Heart right ventricle (tissue), 16 donors: Measurements from ENCODE around the gene CPNE5. TPM values are rescaled to one million over a fixed set of nuclear protein-coding genes. Genes with fewer than 3 reads are reported as not detected.

Experiments
- ATAC-seq, 8 donors: fragments of 200-7000 bp; cut with Tn5 transposase; one replicate each; pipeline ENCODE4 v1.9.1; 2020; ENCODE audit warnings: mild to moderate bottlenecking in 8 of 8, moderate library complexity in 8 of 8, moderate number of reproducible peaks in 1 of 8
- DNase-seq, 2 donors: peaks; one replicate each; pipeline ENCODE4 v3.0.0-alpha.2; 2020
- H3K27ac ChIP-seq, 10 donors: fragments of 200-600 bp; sonication (generic) in 2 of 10; one replicate each; pipeline versions ENCODE4 v1.5.0 to v1.8.0; 2020 to 2022; ENCODE audit warnings: mild to moderate bottlenecking in 3 of 10
- H3K27me3 ChIP-seq, 7 donors: fragments of 200-600 bp; one replicate each; pipeline ENCODE4 v1.8.0; 2021 to 2022; ENCODE audit warnings: mild to moderate bottlenecking in 2 of 7
- H3K36me3 ChIP-seq, 9 donors: fragments of 200-600 bp; sonication (generic) in 1 of 9; one replicate each; pipeline versions ENCODE4 v1.5.0 to v1.8.0; 2020 to 2022; ENCODE audit warnings: mild to moderate bottlenecking in 2 of 9
- H3K4me1 ChIP-seq, 9 donors: fragments of 200-600 bp; sonication (generic) in 1 of 9; one replicate each; pipeline versions ENCODE4 v1.5.0 to v1.8.0; 2020 to 2022; ENCODE audit warnings: mild to moderate bottlenecking in 4 of 9
- H3K4me3 ChIP-seq, 10 donors: fragments of 200-600 bp; sonication (generic) in 2 of 10; one replicate each; pipeline versions ENCODE4 v1.5.0 to v1.8.0; 2020 to 2022; ENCODE audit warnings: mild to moderate bottlenecking in 7 of 10, moderate library complexity in 2 of 10
- H3K9me3 ChIP-seq, 11 donors: fragments of 200-600 bp in 10 of 11; sonication (generic) in 2 of 11; one replicate each; pipeline versions ENCODE4 v1.5.0 to v1.8.0; 2013 to 2022; ENCODE audit warnings: mild to moderate bottlenecking in 2 of 11, control low read depth in 1 of 11, moderate library complexity in 1 of 11
- CTCF ChIP-seq, 9 donors: fragments of 200-600 bp; sonication (generic) in 2 of 9; IDR thresholded peaks; one replicate each; pipeline versions ENCODE4 v1.5.0 to v1.8.0; 2021 to 2022; ENCODE audit warnings: antibody characterized with exemption in 9 of 9, mild to moderate bottlenecking in 5 of 9, moderate library complexity in 1 of 9
- WGBS, 2 donors: extraction: QIAGEN DNeasy Blood & Tissue Kit; methylation state at CpG; one replicate each; pipeline ENCODE4 v1.1.7; 2013; ENCODE audit warnings: inconsistent platforms in 1 of 2; 5-methylcytosine and 5-hydroxymethylcytosine counted together
- intact Hi-C, 10 donors: fragments of 100-400 bp; cut with DNase I; formaldehyde crosslinking; loops; one replicate each; pipeline versions ENCODE4 v1.11.1 to v1.14.2; 2022
- polyA plus RNA-seq, 2 donors: library from polyadenylated mRNA; stranded (reverse); fragments of 200-250 nt; gene quantifications; one replicate each; pipeline ENCODE4 v1.2.3, GENCODE V29; 2013
- total RNA-seq, 10 donors: library from RNA; stranded (reverse); fragmentation: NEBNext Ultra II Directional in 3 of 10; extraction: Animal tissue kit (Norgen Biotek cat#: 25700) in 3 of 10; gene quantifications; one replicate each; pipeline versions ENCODE4 v1.2.1 to v1.2.4, GENCODE V29; 2021 to 2023
- donor health status: Arrhythmogenic right ventricular cardiomyopathy.
- donor health status: ischemic (EF 13 %, LVEDD 7.1; RV severe dilation, severe dysfunction).
- donor health status: healthy with polysubstance abuse.
- donor health status: DM: no; HTN: yes; CAD: no.
- donor health status: DM: no; HTN: no; CAD: no.
- donor health status: ischemic (EF 25% LVEDD 6.9; RV normal size, moderate dysfunction).
- donor health status: ischemic (EF 25% LVEDD 5.7; RV mildly dilated, moderate dysfunction).
- donor health status: healthy.
- donor health status: DM: yes; HTN: yes; CAD: no.
- donor health status: Ischemic cardiomyopathy.
- donor health status: ischemic (EF 35%, LVEDD 5.7; RV mildly dilated, moderate dysfunction).
- donor health status: nonischemic (EF 11% LVEDD 7.7; RV severe dilation, severe dysfunction).
- donor health status: DM: yes; HTN: yes; CAD: no.
- donor health status: PGD.
- donor health status: ischemic (EF 29% LVEDD 5.4; RV normal size, mild dysfunction).
- donor health status: nonischemic (EF 23%, LVEDD 6.1; RV moderate dilation, normal function).

CPNE5 gene
- total and polyA plus RNA-seq, 12 donors = 2.8 to 98.2 (median 24.4) TPM

GRCh38 chr6:36847991-36848390 is 8.7 kb upstream of the CPNE5 start:
- Histone ChIP-seq H3K9me3 (peaks cover 0 to 6% (median 0%) of the 10 kb centered on the region in 11 donors), H3K4me3 (no peak overlapping the region), H3K4me1 (peaks cover 0 to 77% (median 49%) of the 10 kb centered on the region in 9 donors), H3K27ac (peak overlapping the region; percentile 74 to 89 (median 84)), H3K36me3 (no peaks in the 10 kb centered on the region), H3K27me3 (no peaks in the 10 kb centered on the region)
- DNase-seq (no peak), ATAC-seq (no peak)
- intact Hi-C loops = loop anchor here in 1 of 10 donors (2.0 kb wide), 1 partner anchor 79 kb away; no protein-coding TSS in a partner anchor
- 89 to 93% methylated on average over 6 of the region's 6 CpGs for WGBS, 2 donors
- no peak for TF ChIP-seq CTCF (IDR thresholded peaks at IDR 0.05)

DNA sequence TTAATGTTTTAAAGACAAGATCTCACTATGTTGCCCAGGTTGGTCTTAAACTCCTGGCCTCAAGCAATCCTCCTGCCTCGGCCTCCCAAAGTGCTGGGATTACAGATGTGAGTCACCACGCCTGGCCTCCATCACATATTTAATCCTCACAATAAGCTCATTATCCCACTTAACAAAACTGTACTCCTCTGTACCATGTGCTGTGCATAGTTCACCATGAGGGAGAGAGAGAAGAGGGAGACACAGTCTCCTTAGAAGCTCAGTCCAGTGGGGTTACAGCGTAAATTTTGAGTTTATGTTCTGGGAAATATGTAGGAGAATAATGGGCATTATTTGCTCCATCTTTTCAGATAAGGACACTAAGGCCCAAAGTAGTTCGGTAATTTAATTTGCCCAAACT is 7.9 kb upstream of the CPNE5 start:
- Histone ChIP-seq H3K27me3 (no peaks in the 10 kb centered on the region), H3K36me3 (no peaks in the 10 kb centered on the region), H3K27ac (peak overlapping the region in 8 of 10 donors; percentile 21 to 86 (median 82)), H3K4me3 (no peak overlapping the region), H3K4me1 (peaks cover 0 to 74% (median 43%) of the 10 kb centered on the region in 9 donors), H3K9me3 (peaks cover 0 to 6% (median 0%) of the 10 kb centered on the region in 11 donors)
- ATAC-seq = no peak
- WGBS, 2 donors = 95 to 97% methylated on average over 4 of the region's 4 CpGs
- DNase-seq = no peak
- TF ChIP-seq CTCF (IDR thresholded peaks at IDR 0.05) = no peak
- intact Hi-C loops = no loop called here

DNA sequence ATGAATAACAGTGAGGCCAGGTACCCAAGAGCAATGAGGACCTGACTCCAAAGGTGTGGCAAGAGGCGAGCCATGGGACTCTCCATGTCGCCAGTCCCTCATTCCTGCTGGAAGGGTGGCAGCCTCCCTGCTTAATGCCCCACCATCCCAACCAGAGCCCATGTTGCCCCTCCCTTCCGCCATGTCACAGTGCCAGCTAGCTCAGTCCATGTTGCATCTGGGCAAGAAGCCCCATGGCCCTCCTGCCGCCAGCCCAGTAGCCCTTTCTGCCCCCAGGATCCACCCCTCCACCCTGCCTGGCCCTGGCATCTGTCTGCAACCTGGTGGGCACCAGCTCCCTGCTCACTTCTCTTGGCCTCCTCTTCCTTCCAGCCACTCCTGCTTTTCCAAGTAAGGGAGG is 6.0 kb upstream of the CPNE5 start:
- H3K36me3 ChIP-seq = no peaks in the 10 kb centered on the region
- H3K27ac ChIP-seq = peak overlapping the region in 9 of 10 donors; percentile 35 to 86 (median 80)
- TF ChIP-seq CTCF (IDR thresholded peaks at IDR 0.05) = no peak
- no peaks in the 10 kb centered on the region for H3K9me3 ChIP-seq
- DNase-seq (no peak), ATAC-seq (peak in 1 of 8 donors; percentile 3)
- no peak overlapping the region for H3K4me3 ChIP-seq
- intact Hi-C loops = no loop called here
- peaks cover 0 to 11% (median 0%) of the 10 kb centered on the region in 7 donors for H3K27me3 ChIP-seq
- H3K4me1 ChIP-seq = peaks cover under 1 to 73% (median 40%) of the 10 kb centered on the region in 9 donors
- WGBS, 2 donors = 95 to 96% methylated on average over 4 of the region's 4 CpGs

- TF ChIP-seq CTCF (IDR thresholded peaks at IDR 0.05) = no peak
- peak in 1 of 2 donors; percentile 68 for DNase-seq
- intact Hi-C loops = loop anchor here in 1 of 10 donors (5.0 kb wide), 1 partner anchor 128 kb away; no protein-coding TSS in a partner anchor
- Histone ChIP-seq H3K4me1 (peaks cover 2 to 69% (median 36%) of the 10 kb centered on the region in 9 donors), H3K36me3 (no peaks in the 10 kb centered on the region), H3K27ac (peak overlapping the region; percentile 18 to 86 (median 80)), H3K4me3 (peak overlapping the region in 3 of 10 donors; percentile 23 to 45 (median 26)), H3K9me3 (no peaks in the 10 kb centered on the region), H3K27me3 (peaks cover 0 to 17% (median 0%) of the 10 kb centered on the region in 7 donors)
- 36 to 58% methylated on average over 19 of the region's 19 CpGs for WGBS, 2 donors
- peak in 6 of 8 donors; percentile 34 to 70 (median 62) for ATAC-seq
Observed at GRCh38 chr6:36844232-36845170, 5.3 kb upstream of the CPNE5 start.
